Measurements from ENCODE around the gene STIM2.
A peak's percentile ranks its signal among the peaks of the same experiment; 100 is the strongest.
"Not testable (repeated sequence)": the region's sequence is repeated elsewhere in the genome, so short reads cannot be mapped to it uniquely, and the experiment has no call there.

The STIM2 gene

DNA sequence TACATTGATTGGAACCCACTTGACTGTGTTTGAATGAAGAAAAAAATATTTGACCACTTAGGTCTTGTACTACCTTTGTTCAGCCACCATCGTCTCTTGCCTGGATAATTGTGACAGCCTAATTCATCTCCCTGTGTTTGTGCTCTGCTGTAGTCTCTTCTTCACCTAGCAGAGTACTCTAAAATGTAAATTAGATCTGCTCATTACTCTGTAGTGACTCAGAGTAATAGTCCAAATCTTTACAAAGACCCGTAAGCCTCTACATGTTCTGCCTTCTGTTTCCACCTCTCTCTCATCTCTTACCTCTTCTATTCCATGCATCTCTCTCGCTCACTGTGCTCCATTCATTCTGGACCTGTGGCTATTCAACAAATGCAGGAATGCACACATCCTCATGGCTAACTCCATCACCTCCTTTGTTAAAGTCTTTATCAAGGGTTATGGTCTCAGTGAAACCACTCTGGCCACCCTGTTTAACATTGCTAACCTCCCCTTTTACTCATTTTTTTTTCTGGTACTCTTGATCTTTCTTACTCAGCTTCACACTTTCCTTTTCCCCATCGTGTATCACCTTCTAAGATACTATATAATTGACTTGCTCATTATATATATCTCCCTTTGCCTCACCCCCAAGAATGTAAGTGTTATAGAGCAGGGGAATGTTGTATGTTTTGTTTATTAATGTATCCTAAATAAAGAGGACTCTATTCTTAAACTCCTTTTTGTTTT is 98.4 kb downstream of the STIM2 start:
- no peak for DNase-seq

DNA sequence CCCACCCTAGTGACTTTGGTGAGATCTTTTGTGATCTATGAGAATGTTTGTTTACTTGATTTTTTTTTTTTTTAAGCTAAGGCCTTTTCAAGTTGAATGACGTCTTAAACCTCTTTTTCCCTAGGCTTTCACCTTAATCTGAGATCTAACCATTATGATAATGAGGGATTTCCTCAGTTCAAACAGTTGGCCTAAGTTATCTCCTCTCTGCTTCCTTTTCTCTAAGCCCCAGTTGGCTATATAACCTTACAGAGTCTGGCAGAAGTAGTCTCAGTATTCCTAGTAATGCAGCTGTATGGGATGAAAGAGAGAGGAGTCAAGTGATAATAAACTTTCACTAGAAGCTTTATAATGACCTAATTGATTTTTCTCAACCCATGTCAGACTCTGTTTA is 99.0 kb downstream of the STIM2 start:
- no peak for DNase-seq

DNA sequence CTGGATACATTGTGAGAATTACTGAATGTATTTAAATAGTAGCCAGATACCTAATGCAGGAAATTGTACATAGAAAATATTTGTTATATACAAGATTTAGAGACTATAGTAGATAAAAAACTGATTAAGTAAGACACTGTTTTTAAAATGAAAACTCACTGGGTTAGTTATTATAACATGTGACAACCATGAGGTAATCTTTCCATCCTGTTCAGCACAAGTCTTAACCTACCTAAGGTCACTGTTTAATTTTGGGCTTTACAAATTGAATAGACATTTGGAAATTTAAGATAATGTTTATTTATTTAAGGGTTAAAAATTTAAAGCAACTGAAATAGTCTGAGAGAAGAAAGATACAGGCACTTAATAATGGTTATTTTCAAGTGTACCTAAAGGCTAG is 102.1 kb downstream of the STIM2 start:
- DNase-seq: no peak

DNA sequence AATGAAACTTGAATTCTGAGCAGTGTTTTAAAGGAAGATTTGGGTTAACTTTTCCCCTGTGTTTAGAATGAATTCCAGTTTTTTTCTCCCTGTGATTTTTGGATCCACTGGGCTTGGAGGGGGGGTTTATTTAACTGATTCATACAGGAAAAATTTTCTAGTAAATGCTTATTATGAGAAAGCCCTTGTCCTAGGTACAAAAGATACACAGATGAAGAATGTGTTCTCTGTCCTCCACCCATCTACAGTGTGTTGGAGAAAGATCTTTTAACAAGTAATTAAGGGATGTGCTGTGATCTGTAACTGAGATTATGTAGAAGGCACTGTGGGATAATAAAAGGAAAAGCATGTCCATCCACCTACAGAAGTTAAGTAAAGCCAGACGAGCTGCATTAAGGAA is 103.9 kb downstream of the STIM2 start:
- DNase-seq: peak; percentile 17

DNA sequence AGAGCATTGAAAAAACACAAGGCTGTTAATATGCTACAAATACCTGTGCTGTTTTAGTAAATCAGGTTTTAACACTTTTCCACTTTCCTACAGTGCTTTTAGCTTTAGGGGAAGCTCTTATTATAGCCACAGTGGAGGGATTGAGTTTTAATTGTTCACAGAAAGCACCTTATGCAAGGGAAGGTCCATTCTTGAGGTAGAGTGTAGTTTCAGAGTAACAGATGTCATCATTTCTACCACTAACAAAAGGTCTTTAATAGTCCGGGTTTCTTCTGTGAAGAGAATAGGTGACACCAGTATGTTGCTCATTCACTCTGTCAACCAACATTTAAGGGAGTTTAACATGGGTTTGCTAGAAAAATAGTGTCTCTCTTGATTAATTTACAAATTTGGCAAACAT is 104.4 kb downstream of the STIM2 start:
- no peak for DNase-seq

DNA sequence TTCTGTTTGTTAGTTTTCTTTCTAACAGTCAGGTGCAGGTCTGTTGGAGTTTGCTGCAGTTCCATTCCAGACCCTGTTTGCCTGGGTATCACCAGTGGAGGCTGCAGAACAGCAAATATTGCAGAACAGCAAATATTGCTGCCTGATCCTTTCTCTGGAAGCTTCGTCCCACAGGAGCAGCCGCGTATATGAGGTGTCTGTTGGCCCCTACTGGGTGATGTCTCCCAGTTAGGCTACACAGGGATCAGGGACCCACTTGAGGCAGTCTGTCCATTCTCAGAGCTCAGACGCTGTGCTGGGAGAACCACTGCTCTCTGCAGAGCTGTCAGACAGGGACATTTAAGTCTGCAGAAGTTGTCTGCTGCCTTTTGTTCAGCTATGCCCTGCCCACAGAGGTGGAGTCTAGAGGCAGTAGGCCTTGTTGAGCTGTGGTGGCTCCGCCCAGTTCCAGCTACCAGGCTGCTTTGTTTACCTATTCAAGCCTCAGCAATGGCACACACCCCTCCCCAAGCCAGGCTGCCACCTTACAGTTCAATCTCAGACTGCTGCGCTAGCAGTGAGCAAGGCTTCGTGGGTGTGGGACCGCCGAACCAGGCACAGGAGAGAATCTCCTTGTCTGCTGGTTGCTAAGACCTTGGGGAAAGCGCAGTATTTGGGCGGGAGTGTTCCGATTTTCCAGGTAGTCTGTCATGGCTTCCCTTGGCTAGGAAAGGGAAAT is 115.0 kb downstream of the STIM2 start:
- DNase-seq: not testable (repeated sequence)

DNA sequence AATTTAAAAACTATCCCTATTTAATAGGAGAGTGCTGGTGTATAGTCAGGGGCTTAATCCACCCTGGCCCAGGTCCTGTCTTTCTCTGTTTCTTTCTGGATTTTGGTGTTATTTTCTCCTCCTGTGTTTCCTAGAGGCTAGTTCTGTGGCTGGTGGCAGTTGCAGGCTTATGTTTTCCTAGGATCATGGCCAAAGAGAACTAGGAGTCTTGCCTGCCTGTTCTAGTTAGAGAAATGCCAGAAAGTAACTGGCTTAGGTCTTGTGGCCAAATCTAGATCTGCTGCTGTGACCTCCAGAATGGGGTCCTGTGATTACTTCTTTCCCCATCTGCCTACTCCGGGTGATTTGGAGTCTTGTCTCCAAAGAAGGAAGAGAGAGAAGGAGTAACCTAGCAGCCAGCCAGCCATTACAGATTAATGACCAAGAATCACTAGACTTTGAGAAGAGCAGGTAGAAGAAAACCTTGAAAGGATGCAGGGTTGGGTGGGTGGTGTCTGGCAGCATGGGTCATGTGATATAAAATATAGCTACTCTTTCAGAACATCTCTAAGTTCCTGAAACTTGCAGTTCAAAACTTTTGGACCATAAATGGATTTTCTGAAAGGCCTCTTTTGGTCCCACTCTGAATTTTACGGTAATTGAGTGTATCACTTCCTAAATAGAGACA is 117.9 kb downstream of the STIM2 start:
- no peak for DNase-seq

DNA sequence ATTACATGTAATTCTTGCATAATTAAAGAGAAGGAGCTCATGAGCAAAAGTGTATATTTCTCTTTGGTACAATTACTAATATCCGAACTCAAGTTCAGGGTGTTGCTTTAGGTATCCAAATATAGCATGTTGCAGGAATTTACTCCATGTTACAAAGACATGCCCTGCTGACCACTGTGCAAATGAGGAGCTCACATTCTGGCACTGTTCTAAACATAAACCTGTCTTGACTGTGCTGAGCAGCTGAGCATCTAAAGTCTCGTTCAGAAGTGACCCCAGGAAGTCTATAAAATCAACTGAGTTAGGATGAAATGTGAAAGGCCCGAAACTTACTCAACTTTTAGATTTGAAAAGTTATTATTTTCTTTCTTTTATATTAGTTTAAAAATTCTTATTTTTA is 124.3 kb downstream of the STIM2 start:
- no peak for DNase-seq

DNA sequence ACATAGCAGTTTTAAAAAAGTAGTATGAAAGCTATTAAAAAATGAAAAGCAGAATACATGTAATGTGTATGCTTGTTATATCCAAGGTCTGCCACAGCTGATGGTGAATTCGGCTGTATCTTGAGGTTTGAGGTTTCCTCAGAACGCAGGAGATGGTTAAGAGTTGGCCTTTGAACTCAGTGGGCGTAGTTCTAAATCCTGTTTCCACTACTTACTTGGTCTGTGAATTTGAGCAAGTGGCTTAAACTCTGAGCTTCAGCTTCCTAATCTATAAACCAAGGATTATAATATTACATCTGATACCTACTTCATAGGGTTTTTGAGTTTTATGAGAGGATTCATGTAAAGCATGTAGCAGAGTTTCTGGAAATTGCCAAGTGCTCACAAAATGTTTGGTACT is 125.2 kb downstream of the STIM2 start:
- DNase-seq: no peak

DNA sequence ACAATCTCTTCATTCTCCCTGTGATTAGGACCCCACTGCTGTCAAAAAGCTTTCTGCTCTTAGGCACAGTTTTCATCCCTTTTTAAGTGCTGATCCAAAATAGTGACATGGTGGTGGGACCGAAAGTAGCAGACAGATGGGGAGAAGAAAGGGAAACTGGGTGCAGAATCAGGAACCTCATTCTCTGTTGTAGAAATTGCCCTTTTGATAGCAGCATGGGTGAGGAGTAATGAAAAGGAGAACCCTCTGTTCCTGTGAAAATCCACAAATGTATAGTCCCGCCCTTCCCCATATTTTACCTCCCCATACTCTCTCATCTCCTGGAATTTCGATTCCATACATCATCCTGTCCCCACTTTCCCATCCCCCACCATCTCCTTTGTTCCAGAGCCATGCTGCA is 126.5 kb downstream of the STIM2 start:
- DNase-seq: no peak

DNA sequence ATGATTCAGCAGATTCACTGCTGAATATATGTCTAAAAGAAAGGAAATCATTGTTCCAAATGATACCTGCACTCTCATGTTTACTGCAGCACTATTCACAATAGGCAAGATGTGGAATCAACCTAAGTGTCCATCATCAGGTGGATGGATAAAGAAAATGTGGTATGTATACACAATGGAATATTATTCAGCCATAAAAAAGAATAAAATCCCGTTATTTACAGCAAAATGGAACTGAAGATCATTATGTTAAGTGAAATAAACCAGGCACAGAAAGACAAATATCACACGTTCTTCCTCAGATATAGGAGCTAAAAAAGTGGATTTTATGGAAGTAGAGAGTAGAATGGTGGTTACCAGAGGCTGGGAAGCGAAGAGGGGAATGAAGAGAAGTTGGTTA is 130.4 kb downstream of the STIM2 start:
- no peak for DNase-seq

DNA sequence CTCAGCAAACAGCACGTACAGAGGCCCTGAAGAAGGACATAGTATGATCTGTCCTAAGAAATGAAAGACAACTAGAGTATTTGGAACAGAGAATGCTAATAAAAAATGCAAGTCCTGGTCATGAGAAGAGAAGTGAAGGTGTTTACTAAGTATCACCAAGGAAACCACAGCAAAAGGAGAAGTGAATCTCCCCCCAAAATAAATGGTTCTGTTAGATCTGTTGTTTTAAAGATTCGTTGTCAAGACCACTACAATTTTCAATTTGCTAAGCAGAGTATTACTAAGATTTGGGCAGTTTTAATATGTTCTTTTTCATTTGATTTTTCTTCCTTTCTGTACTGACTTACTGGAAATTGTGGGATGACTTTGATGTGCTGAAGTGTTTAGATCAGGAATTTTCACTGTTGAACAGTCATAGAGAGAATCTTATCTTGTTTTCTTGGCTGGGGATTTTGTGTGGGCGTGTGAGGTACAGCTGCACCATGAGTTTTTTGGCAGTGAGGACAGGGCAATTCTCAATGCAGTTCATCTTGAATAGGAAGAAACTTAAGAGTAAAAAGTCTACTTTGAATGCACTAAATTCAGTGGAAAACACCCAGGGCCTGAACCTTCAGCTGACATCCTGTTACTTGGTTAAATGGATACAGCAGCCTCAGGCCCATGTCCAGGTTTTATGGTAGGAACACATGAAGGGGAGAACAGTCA is 132.2 kb downstream of the STIM2 start:
- DNase-seq: peak; percentile 21

DNA sequence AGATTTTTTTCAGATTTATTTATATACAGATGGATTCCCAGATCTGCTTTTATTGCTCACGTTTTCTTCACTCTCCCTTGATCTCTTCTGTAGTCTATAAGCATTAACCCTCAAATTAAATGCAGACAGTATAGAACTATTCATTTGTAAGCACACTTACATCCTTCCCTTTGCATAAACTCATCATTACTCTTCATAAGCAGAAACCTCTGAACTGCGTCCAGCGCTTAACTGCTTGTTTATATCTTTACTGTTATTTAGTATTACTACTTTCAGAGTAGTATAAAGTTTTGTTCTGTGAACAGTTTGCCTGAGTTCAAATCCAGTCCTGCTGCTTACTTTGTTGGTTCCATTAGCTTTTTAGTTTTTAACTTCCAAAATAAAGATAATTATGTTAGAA is 132.9 kb downstream of the STIM2 start:
- no peak for DNase-seq

DNA sequence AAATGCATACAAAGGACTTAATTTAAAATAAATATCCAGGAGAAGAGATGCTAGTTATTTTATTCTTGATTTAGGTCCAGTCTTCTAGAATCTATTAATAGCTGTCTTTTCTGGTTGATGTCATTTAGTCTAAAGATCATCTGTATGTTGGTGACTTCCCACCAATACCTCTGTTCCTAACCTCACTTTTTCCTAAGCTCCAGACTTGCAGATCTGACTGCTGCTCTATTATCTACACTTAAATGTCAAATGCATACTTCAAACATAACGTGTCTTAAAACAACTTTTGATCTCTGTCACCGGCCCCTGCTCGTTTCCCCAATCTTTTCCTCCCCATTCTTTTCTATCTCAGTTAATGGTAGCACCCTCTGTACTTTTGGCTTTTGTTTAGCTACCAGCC is 133.3 kb downstream of the STIM2 start:
- no peak for DNase-seq

DNA sequence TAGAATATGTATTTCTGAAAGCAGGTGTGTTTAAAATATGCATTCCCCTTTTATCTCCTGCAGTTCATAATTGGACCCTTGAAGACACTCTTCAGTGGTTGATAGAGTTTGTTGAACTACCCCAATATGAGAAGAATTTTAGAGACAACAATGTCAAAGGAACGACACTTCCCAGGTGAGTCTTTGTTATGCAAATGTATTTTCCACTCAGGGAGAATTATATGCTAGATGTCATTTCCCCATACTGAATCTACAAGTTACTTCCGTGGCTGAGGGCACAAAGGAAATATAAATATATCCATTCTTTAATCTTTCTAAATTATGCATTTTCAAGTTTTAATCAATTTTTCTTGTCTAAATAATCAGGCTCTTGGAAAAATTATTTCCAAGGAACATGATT is 134.7 kb downstream of the STIM2 start:
- no peak for DNase-seq

DNA sequence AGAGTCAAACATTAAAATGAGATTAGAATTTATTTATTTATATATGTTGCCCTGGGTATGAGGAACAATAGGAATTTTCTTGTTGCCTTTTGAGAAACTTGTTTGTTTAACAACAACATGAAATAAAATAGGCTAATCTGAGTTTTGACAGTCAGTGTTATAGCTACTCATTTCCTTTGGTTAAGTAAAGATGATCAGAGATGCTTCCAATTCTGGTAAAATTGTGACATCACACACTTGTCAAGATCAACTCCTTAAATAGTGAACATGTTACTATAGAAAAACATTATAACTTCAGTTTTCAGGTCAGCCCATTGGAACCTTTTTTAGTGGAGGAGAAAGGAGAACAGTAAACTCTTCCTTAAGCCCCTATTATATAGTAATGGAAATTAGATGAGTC is 136.1 kb downstream of the STIM2 start:
- no peak for DNase-seq

DNA sequence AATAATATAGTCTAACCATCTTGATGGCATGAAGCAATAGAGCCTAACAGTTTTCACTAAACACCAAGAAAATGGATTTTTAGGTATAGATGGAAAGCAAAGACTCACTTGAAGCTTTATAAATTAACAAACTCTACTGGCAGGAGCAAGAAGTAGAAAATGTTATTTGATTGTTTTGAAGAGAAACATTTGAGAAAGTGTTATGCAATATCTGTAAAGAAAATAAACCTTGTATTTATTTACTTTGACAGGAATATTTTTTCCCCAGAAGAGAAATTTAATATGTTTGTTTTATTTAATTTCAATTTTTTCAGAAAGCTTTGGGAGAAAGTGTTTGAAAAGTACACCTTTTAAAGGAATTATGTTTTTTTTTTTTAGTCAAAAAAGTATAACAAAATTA is 139.0 kb downstream of the STIM2 start:
- no peak for DNase-seq

DNA sequence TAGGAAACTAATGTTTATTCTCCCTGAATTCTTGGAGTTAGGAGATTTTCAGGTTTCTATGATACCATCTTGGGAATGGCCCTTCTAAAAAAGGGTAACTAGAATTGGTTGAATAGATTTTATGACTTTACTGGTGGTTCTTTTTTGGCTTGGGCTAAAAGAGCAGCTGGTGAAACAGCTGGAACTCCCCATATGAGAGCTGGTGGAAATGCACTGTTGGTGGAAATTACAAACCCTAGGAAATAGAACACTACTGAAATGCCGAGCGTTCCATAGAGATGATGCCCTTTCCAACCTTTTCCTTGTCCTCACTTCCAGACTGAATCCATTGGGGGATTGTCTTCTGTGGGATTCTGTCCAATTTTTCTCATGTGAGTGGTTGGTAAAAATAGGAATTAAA is 139.5 kb downstream of the STIM2 start:
- no peak for DNase-seq

DNA sequence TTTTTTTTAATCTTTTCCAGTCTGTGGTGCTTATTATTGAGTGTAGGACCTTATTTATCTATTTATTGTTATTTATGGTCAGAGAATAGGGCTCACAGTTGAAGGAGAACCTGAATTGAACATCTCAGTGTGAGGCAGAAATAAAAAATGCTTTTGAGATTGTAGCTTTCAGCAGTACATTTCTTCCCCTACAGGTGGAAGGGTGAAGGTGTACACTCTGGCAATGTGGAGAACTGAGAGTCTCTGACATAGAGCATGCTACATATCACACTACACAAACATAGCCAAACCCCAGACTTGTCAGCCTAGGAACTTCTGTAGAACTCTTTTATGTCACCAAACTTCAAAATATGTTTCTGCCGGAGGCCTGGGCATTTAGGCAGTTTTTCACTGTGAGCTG is 140.2 kb downstream of the STIM2 start:
- no peak for DNase-seq

DNA sequence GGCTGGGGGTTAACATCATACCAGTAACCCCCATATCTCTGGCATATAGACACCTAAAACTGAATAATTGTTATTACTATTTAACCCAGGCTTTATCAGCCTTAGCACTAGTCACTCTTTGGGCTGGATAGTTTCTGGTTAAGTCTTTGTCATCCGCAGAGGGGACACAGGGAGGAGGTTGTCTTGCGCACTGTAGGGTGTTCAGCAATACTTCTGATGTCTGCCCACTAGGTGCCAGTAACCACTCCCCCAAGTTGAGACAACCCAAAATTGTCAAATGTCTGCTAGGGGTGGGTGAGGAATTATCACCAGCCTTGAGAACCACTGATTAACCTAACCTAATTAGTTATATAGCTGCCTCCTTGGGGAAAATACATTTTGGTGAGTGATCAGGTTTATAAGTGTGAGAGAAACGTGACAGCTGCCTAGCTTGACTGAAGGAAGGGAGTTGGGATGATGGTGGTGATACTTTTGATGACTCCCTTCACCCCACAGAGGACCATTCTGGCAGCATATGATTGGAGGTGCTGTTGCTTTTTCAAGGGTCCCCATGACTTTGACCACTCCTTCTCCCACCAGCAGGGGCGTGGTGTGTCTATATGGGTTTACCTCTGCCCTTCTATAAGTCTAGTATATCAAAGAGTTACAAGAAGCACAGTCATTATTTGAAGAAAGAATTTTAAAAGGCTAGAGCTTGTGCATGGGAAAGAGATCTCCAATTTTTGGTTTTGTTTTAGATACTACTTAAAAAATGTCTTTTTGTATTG is 140.9 kb downstream of the STIM2 start:
- DNase-seq: no peak

DNA sequence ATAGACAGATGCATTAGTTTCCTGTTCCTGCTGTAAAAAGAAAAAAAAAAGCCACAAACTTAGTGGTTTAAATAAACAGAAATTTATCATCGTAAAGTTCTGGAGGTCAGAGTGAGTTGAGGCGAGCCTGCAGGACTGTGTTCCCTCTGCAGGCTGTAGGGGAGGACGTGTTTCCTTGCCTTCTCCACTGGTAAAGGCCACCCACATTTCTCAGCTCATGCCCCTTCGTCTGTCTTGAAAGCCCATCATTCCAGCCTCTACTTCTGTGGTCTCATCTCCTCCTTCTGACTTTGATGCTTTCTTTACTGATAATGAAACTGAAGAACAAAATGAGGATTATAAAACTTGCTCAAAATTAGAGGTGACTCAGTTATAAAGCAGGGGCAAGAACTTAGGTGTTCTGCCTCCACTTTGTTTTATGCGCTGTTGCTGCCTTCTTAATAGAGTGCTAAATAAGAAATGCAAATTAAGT is 143.0 kb downstream of the STIM2 start:
- DNase-seq: peak; percentile 36

DNA sequence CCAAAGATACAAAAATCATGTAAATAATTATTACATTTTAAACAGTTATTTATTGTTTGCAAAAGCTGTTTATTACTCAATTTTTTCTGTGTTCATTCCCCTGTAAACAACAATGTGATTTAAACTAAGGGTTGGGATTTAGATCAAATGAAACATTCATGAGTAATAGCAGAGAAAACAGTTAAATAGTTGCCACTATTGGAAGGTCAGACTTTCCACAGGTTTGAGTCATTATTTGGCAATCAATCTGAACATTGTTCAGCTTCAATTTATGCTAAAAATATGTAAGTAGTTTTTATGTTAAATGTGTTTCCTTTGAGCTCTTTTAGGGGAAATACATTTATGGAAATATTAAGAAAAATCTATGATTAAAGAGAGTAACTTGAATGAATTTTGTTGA is 144.9 kb downstream of the STIM2 start:
- peak; percentile 68 for DNase-seq

Measured in fibroblast of skin of abdomen (primary cell).